Uterus (tissue), 2 donors: ENCODE data around the gene ANKRD37.

ENCODE experiments used
- POLR2A ChIP-seq, 2 donors: fragments of 450-650 bp; IDR thresholded peaks; one replicate each; pipeline ENCODE4 v1.6.1; 2016; ENCODE audit warnings: antibody characterized with exemption in 2 of 2, mild to moderate bottlenecking in 1 of 2, moderate library complexity in 1 of 2
- TF ChIP-seq, protein P1 (sequence below), 4 experiments: fragments of 200-600 bp in 2 of 4; fragments of 450-650 bp in 2 of 4; sonication (generic) in 2 of 4; IDR thresholded peaks; one replicate each; pipeline ENCODE4 v1.5.1; 2016 to 2019; ENCODE audit warnings: antibody characterized with exemption in 4 of 4, mild to moderate bottlenecking in 2 of 4, moderate library complexity in 1 of 4

DNA sequence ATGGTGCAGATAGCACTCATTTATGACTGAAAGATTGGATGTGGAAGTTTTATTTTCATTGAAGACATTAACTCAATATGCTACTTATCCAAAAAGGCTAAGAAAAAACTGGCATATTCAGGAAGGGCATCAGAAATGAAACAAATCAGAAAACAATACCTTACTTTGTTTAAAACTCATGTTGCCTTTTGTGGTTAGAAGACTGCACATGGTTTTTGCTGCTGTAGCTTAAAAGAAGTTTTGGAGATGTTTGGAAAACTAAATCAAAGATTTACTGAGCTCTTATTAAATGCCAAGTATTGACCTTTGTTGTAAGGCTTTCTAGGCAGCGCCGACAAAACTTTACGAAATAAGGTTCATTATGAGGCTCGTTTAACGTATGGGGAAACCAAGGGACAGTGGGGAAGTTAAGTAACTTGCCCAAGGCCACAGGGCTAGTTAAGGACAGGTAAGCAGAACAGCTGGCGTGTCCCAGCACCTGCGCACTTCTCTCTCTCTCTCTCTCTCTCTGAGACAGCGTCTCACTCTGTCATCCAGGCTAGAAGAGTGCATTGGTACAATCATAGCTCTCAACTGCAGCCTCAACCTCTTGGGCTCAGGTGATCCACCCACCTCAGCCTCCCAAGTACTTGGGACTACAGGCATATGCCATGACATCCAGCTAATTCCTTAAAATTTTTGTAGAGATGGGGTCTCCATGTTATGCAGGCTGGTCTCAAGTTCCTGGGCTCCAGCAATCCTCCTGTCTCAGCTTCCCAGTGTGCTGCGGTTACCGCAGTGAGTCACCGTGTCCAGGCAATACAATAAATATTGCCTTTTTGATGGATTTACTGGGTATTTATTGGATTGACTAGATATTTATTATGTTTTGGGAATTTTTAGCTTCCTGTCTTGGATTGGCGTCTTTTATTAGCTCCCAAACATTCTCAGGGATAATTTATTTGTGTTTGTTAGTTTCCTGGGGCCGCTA lies 17.0 kb upstream of the ANKRD37 start:
- TF ChIP-seq, protein P1, sequence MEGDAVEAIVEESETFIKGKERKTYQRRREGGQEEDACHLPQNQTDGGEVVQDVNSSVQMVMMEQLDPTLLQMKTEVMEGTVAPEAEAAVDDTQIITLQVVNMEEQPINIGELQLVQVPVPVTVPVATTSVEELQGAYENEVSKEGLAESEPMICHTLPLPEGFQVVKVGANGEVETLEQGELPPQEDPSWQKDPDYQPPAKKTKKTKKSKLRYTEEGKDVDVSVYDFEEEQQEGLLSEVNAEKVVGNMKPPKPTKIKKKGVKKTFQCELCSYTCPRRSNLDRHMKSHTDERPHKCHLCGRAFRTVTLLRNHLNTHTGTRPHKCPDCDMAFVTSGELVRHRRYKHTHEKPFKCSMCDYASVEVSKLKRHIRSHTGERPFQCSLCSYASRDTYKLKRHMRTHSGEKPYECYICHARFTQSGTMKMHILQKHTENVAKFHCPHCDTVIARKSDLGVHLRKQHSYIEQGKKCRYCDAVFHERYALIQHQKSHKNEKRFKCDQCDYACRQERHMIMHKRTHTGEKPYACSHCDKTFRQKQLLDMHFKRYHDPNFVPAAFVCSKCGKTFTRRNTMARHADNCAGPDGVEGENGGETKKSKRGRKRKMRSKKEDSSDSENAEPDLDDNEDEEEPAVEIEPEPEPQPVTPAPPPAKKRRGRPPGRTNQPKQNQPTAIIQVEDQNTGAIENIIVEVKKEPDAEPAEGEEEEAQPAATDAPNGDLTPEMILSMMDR (IDR thresholded peaks at IDR 0.05) = no peak
- no peak for TF ChIP-seq POLR2A (IDR thresholded peaks at IDR 0.05)
